ENCODE measurements around the gene KSR1. TPM values are rescaled to one million over a fixed set of nuclear protein-coding genes. Genes with fewer than 3 reads are reported as not detected.
A peak's percentile ranks its signal among the peaks of the same experiment; 100 is the strongest.

KSR1 gene
- total RNA-seq, 1 experiment from 2014 or later = 37.6 TPM

DNA sequence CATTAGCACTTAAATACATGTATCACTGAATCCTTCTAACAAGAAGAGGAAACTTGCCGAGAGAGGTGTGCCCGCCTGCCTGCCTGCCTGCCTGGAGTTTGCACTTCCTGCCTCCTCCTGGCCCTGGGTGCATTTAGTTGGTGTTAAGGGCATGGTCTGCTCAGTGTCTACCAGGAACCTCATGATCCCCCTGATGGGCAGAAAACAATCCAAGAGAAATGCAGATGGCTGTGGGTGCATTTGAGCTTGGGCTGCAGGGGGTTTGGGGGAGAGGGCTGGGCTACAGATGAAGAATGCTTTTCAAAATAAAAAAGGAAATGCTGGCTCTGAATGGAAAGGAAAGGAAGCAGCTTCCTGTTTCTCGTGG, 10.1 kb downstream of the KSR1 start:
- H3K36me3 ChIP-seq = no peaks in the 10 kb centered on the region
- H3K4me3 ChIP-seq = no peak overlapping the region
- DNase-seq = no peak
- H3K27me3 ChIP-seq = no peaks in the 10 kb centered on the region
- H3K4me1 ChIP-seq = no peaks in the 10 kb centered on the region
- H3K9me3 ChIP-seq (replicated peaks) = no peaks in the 10 kb centered on the region
- no peak overlapping the region for H3K27ac ChIP-seq

DNA sequence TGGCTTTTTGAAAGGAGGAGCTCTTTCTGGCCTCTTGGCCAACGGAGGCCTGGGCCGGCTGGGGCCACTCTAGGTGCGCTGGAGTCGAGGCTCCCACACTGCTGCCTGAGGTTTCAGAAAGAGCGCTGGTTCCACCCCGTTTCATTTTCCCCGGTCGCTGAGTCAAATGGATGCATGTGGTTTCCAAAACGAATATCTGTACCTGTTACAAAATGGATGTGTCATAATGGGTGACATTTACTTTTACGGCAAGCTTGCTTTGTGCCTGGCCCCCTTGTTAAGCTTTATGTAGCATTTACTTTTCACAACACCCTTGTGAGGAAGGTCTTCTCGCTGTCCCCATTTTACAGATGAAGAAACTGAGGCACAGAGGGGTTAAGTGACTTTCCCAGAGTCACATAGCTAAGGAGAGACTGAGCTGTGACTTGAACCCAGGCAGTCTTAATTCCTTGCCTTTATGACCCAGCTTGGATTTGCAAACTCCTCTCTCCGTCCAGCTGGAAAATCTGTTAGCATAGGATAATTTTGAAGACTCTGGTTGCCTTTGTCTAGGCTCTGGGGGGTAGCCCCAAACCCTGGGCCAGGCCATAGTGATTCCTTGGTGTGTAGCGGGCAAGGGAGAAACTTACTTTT, 10.6 kb downstream of the KSR1 start:
- no peaks in the 10 kb centered on the region for H3K27me3 ChIP-seq
- H3K27ac ChIP-seq = no peak overlapping the region
- H3K36me3 ChIP-seq = no peaks in the 10 kb centered on the region
- DNase-seq = no peak
- no peaks in the 10 kb centered on the region for H3K9me3 ChIP-seq (replicated peaks)
- H3K4me3 ChIP-seq = no peak overlapping the region
- H3K4me1 ChIP-seq = peaks cover under 1% of the 10 kb centered on the region; the same call in 1 of the 2 replicates

DNA sequence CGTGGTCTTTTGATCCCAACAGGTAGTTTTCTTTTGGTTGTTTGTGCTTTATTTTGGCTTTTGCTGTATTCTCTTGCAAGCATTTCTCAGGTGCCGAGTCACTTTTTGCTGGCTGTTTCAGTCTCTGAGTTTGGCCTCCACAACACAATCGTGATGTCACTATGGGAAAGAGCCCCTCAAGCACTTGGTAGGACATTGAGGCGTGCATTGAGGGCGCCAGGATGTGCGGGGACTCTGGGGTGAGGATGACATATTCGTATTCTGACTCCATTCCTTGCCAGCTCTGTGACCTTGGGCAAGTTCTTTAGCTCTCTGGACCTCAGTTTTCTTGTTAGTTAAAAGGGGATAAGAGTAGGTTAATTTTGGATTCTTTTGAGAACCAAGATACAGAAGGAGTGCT, 13.0 kb downstream of the KSR1 start:
- no peaks in the 10 kb centered on the region for H3K36me3 ChIP-seq
- no peak for DNase-seq
- H3K9me3 ChIP-seq (replicated peaks) = no peaks in the 10 kb centered on the region
- H3K27me3 ChIP-seq = no peaks in the 10 kb centered on the region
- H3K4me3 ChIP-seq = no peak overlapping the region
- H3K27ac ChIP-seq = no peak overlapping the region
- H3K4me1 ChIP-seq = peaks cover 4% of the 10 kb centered on the region; the same call in 1 of the 2 replicates

DNA sequence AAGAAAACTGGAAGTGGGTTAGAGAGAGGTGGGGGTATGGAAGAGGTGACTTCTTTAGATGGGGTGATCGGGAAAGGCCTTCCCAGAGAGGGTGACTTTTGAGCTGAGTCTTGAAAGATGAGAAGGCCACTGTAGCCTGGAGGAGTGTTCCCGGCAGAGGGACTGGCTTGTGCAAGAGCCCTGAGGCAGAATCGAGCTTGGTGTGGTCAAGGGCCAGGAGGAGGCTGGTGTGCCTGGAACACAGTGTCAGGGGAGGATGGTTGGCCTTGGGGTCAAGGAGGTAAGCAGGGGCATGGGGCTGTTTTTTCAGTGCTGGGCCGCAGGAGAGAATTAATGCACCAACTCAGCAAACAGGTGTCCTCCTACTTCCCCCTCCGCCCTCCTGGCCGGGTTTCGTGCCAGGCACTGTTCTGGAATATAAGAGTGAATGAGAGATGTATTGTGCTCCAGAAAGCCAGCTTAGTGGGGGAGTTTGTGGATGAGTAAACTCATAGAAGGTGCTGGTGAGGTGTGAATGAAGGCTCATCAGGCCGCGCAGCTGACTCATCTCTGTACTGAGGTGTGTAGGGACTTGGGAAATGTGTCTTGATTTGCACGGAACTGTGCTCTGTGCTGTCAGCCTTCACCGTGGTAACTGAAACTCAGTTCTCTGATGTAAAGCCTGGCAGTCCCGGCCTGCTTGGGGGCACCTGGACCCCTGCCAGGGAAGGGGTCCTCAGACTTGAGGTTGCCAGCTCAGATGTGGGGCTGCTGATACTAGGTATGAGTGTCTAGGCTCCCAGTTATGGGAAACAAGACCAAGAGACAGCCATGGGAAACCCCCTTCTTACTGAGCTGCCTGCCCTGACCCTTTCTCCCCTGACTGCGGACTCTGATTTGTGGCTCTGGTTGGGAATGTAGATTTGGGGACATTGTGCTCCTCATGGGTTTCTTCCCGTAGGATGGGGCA, 15.3 kb downstream of the KSR1 start:
- no peak overlapping the region for H3K4me3 ChIP-seq
- peaks cover 4% of the 10 kb centered on the region for H3K4me1 ChIP-seq
- H3K9me3 ChIP-seq (replicated peaks) = no peaks in the 10 kb centered on the region
- H3K27ac ChIP-seq = no peak overlapping the region
- H3K36me3 ChIP-seq = no peaks in the 10 kb centered on the region
- no peak for DNase-seq
- H3K27me3 ChIP-seq = no peaks in the 10 kb centered on the region

DNA sequence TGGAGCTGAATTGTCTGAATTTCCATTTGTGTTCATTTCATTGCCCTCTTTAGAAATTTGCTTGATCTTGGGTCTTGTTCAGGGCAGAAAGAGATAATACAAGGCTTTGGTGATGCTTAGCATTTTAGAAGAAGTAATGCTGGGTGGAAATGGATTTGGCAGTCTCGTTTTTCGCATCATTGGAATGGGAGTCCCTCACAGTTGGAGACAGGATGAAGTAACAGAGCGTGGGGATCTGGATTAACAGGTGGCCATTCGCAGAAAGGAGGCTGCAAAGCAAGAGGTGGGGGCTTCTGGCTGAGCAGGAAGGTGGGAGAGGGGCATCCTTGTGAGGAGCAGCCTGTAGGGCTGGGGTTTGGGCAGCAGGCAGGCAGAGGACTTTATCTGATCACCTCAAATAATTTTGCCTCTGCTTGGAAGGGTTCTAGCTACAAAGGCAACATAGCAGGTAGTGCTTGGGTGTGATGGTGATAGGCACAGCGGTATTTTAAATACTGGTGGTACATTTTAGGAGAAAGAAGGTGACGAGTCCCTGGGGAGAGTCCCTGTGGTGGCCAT, 17.0 kb downstream of the KSR1 start:
- H3K36me3 ChIP-seq = no peaks in the 10 kb centered on the region
- no peaks in the 10 kb centered on the region for H3K27me3 ChIP-seq
- no peak for DNase-seq
- H3K27ac ChIP-seq = no peak overlapping the region
- H3K4me3 ChIP-seq = no peak overlapping the region
- H3K4me1 ChIP-seq = peaks cover 4% of the 10 kb centered on the region
- no peaks in the 10 kb centered on the region for H3K9me3 ChIP-seq (replicated peaks)

DNA sequence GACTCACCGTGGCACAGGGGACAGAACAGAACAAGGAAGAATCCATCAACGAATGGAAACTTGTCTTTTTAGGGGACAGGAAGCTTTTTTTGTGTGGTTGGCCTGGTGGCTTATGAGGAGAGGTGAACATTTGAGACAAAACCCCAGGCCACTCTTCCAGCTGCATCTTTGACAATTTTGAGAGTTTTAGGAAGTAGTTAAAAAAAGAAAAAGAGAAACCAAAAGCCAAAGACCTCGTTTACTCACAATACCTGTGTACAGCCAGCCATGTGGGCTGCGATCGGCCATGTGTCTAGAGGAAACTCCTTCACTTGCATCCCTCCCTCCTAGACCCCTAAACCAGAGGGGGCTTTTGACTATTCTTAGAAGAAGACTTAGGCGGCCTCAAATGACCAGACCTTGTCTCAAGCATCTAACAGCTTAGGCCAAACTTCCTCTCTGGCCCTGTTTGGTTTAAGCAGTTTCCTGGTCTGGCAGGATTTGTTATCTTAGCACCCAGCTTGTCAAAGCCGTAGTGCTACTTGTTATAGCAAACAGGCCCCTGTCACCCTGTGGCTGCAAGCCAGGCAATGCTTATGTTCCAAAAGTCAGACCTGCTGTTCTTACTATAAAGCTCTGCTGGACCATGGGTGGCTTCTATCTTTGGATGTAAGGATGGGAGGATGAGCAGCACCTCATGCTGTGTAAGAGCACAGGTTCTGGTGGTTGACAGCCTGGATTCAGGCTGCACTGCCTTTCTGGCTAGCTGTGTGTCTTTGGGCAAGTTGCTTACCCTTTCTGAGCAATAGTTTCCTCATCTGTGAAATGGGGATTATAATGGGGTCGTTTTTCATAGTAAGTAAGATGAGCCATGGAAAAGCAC, 17.7 kb downstream of the KSR1 start:
- Histone ChIP-seq H3K27ac (no peak overlapping the region), H3K4me1 (peaks cover 4% of the 10 kb centered on the region), H3K27me3 (no peaks in the 10 kb centered on the region), H3K36me3 (no peaks in the 10 kb centered on the region), H3K4me3 (no peak overlapping the region), H3K9me3 (replicated peaks) (no peaks in the 10 kb centered on the region)
- no peak for DNase-seq

DNA sequence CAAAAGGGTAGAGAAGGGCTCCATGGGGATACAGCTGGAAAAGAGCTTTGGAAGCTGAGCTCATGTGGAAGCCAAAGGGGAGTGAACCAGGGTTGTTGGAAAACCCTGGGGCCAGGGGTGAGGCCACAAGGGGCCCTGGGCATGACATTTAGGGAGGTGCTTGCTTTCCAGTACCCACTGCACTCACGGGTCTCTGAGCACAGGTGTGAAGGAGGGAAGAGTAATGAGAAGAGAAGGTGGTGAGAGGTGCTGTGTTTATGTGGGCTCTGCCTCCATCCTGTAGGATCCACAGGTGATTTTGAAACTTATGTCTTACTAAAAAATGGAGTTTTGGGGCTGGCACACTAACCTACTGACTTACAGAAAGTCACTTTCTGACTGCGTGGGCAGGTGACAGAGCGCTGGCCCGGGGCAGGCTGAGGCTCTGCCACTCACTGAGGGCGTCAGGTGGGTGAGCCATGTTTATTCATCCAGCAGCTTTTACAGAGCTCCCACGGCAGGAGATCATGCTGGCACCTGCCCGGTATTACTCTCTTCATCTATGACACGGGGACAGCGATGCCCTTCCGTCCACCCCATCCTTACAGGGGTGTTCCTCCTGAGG, 18.9 kb downstream of the KSR1 start:
- Histone ChIP-seq H3K27ac (no peak overlapping the region), H3K36me3 (no peaks in the 10 kb centered on the region)
- no peak for DNase-seq

DNA sequence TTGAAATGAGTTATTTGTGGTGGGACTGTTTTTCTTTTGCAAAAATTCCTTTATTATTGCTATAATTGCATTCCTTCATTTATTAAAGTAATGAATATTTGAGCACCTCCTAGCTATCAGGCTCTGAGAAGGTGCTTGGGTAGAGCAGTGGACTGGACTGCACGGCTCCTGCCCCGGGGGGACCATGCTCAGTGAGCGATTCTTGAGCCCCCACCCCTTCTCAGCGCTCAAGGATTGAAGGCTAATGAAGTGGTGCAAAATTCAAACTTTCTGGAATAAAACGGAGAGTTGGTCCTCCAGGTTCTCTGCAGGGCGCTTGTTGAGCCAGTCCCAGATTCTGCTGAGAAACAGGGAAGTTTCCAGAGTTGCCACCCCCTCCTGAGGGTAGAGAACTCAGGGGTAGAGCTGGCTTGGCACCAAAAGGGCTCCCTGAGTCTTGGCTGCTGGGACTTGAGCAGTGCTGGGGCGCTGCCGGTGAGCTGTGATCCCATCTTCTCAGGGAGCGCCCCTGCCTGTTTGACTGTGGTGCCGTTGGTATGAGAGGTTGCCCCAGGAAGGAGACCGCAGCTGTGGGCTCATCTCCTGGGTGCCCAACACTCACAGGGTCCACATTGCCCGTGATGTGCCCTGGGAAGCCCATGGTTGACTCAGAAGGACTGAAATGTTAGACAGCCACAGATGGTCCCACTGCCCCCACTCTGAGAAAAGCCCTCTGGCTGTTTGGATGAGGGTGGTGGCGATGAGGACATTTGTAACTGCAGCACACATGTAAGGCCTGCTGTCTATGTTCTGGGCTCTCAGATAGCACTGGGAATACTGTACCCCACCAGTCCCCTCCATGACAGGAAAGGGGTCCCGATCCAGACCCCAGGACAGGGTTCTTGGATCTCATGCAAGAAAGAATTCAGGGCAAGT, 20.0 kb downstream of the KSR1 start:
- no peaks in the 10 kb centered on the region for H3K27me3 ChIP-seq
- H3K9me3 ChIP-seq (replicated peaks) = no peaks in the 10 kb centered on the region
- H3K27ac ChIP-seq = no peak overlapping the region
- peak in 1 of 2 experiments; percentile 46 for DNase-seq
- no peak overlapping the region for H3K4me3 ChIP-seq
- peaks cover 4% of the 10 kb centered on the region for H3K4me1 ChIP-seq
- no peaks in the 10 kb centered on the region for H3K36me3 ChIP-seq

More for the DNA sequence above, 18.9 kb downstream of the KSR1 start:
- Histone ChIP-seq H3K4me1 (peaks cover 4% of the 10 kb centered on the region), H3K4me3 (no peak overlapping the region), H3K9me3 (replicated peaks) (no peaks in the 10 kb centered on the region), H3K27me3 (no peaks in the 10 kb centered on the region)

DNA sequence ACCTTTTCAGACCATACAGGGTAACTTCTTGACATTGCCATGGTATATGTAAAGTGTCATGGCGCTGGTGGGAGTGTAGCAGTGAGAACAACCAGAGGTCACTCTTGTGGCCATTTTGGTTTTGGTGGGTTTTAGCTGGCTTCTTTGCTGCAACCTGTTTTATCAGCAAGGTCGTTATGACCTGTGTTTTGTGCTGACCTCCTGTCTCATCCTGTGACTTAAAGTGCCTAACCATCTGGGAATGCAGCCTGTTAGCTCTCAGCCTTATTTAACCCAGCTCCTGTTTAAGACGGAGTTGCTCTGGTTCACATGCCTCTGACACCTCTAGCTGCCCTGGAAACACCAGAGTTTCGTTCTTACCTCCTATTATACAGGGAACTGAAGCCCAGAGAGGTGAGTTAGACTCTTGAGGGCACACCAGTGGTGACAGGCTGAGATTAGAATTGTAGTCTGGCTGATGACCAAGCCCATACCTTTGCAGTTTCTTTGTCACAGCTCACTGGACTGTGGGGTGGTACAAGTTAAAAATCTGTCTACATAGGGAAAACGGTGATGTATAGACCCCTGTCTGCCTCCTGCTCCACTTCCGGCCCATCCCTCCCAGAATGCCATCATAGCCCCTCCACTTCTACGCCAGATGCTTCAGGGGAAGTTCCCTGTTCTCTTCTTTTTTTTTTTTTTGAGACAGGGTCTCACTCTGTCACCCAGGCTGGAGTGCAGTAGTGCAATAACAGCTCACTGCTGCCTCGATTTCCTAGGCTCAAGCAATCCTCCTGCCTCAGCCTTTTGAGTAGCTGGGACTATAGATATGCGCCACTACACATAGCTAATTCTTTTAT, 21.0 kb downstream of the KSR1 start:
- no peak overlapping the region for H3K4me3 ChIP-seq
- DNase-seq = no peak
- no peaks in the 10 kb centered on the region for H3K27me3 ChIP-seq
- no peaks in the 10 kb centered on the region for H3K36me3 ChIP-seq
- H3K27ac ChIP-seq = no peak overlapping the region
- H3K9me3 ChIP-seq (replicated peaks) = no peaks in the 10 kb centered on the region
- H3K4me1 ChIP-seq = no peaks in the 10 kb centered on the region; the same call in 1 of the 2 replicates

DNA sequence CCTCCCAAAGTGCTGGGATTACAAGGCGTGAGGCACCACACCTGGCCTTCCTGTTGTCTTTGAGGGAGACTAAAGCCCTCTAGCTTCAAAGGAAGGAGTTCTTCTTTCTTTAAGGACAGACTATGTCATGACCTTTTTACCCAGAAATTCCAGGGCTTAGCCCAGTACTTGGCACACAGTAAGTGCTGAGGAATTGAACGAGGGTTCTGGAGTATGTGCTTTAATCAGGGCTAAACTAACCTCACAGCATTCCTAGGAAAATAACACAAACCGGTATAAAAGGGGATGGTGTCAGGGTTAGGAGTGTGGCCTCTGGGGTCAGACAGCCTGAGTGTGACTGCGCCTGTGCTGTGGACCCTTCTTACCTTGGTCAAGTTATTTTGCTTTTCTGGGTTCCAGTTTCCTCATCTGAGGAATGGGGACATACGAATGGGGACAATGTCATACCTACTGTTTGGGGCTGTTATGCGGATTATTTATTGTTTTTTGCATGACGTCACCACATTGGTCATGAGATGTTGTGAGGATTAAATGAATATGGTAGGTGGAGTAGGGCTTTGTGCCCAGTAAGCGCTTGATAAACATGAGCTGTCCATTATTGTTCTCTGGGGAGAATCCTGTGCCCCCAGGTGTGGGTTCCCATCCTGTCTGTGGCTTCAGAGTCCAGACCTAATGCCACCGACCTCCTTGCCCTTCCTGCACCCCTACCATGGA, 21.9 kb downstream of the KSR1 start:
- H3K27me3 ChIP-seq = no peaks in the 10 kb centered on the region
- no peaks in the 10 kb centered on the region for H3K36me3 ChIP-seq
- no peak for DNase-seq
- H3K9me3 ChIP-seq (replicated peaks) = no peaks in the 10 kb centered on the region
- no peak overlapping the region for H3K4me3 ChIP-seq
- no peak overlapping the region for H3K27ac ChIP-seq
- no peaks in the 10 kb centered on the region; the same call in 1 of the 2 replicates for H3K4me1 ChIP-seq

DNA sequence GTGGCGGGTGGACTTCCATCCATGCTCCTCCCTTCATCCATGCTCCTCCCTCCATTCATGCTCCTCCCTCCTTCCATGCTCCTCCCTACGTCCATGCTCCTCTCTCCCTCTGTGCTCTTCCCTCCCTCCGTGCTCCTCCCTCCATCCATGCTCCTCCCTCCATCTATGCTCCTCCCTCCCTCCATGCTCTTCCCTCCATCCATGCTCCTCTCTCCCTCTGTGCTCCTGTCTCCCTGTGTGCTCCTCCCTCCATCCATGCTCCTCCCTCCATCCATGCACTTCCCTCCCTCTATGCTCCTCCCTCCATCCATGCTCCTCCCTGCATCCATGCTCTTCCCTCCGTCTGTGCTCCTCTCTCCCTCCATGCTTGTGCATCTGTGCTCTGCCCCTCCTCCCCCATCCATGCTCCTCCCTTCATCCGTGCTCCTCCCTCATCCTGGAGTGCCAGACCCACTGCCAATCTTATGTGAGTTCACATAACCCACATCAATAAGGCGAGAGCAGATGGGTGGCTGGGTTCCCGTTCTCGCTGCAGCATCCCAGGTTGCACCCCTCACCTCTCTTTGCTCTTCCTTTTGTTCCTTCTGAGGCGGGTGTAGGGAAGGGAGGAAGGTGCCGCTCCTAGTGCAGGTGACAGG, 22.8 kb downstream of the KSR1 start:
- Histone ChIP-seq H3K27ac (no peak overlapping the region), H3K4me1 (no peaks in the 10 kb centered on the region; the same call in 1 of the 2 replicates)

DNA sequence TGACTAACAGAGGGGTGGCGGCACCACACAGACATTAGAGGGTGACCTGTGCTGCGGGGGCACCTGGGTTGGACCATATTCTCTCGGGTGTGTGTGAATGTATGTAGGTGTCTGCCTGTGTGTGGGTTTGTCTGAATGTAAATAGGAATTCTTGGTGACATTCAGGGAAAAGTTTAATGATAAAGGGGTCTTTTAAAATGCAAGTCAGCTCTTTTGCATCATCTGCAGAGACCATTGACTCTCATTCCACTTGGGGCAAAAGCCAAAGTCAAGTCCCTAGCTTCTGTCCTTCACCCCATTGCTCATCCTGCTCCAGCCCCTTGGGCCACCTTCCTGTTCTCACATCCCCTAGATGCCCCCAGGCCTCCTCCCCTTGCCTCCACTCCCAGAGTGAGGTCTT, 23.6 kb downstream of the KSR1 start:
- DNase-seq = no peak
- H3K9me3 ChIP-seq (replicated peaks) = no peaks in the 10 kb centered on the region
- no peaks in the 10 kb centered on the region; the same call in 1 of the 2 replicates for H3K4me1 ChIP-seq
- H3K27ac ChIP-seq = no peak overlapping the region
- no peak overlapping the region for H3K4me3 ChIP-seq
- H3K36me3 ChIP-seq = no peaks in the 10 kb centered on the region
- H3K27me3 ChIP-seq = no peaks in the 10 kb centered on the region

More for the DNA sequence above, 22.8 kb downstream of the KSR1 start:
- H3K9me3 ChIP-seq (replicated peaks) = no peaks in the 10 kb centered on the region
- H3K36me3 ChIP-seq = no peaks in the 10 kb centered on the region
- no peaks in the 10 kb centered on the region for H3K27me3 ChIP-seq
- no peak for DNase-seq
- H3K4me3 ChIP-seq = no peak overlapping the region

All from SJCRH30 (cell line).